Left cardiac atrium (tissue), 4 donors: Measurements from ENCODE around the gene DDX17. TPM values are rescaled to one million over a fixed set of nuclear protein-coding genes. Genes with fewer than 3 reads are reported as not detected.

Experiments used
- ATAC-seq, 2 donors: fragments of 200-7000 bp; cut with Tn5 transposase; one replicate each; pipeline ENCODE4 v1.9.1; 2020; ENCODE audit warnings: mild to moderate bottlenecking in 2 of 2, moderate library complexity in 2 of 2
- DNase-seq: peaks from one replicate; pipeline ENCODE4 v3.0.0-alpha.2; 2020
- intact Hi-C, 2 donors: fragments of 100-400 bp; cut with DNase I; formaldehyde crosslinking; loops; one replicate each; pipeline versions ENCODE4 v1.14.1 to v1.15.1; 2022 to 2023
- total RNA-seq, 2 donors: library from RNA; stranded (reverse); fragmentation: NEBNext Ultra II Directional; extraction: Animal tissue kit (Norgen Biotek cat#: 25700); gene quantifications; one replicate each; pipeline ENCODE4 v1.2.1, GENCODE V29; 2021
- donor health status: DM: no; HTN: yes; CAD: no.
- donor health status: DM: no; HTN: yes; CAD: no; lungs with severe emphysema.
- donor health status: DM: yes; HTN: yes; CAD: no.
- donor health status: Dilated cardiomyopathy.

The DDX17 gene
- total RNA-seq, 2 donors from 2014 or later: 209 to 220 TPM

- no peak for DNase-seq
- no peak for ATAC-seq
- intact Hi-C loops: no loop called here
These were observed 36.8 kb downstream of the DDX17 start for GRCh38 chr22:38469306-38469781.

GRCh38 chr22:38468443-38469305, 37.4 kb downstream of the DDX17 start:
- peak; percentile 10 to 22 for ATAC-seq
- DNase-seq: no peak
- intact Hi-C loops: no loop called here

DNA sequence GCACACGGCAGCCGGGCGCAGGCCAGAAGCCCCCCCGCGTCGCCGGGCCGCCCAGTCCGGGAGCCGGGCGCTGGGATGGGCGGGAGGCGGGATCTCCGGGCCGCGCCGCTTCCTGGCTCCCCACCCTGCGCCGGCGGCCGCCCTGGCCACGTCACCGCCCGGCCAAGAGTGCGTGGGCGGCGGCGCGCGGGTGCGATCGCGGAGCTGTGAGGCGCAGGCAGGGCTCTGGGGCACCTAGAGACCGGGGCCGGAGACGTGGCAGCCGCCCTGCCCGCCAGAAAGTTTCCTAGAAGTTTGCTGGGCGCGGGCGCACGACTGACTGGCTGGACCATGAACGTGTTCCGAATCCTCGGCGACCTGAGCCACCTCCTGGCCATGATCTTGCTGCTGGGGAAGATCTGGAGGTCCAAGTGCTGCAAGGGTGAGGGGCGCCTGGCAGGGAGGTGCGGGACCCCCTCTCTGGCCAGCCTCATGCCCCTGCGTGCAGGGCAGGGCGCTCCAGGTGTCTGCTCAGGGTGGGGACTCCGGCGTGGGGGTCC, 38.1 kb downstream of the DDX17 start, which contains the start of gene KDELR3:
Gene KDELR3 (plus strand): TSS at position 193 of the 539 bp plus-strand sequence. CDS start 138 bp downstream, at position 331.
- ATAC-seq (peak; percentile 88 to 93), DNase-seq (peak; percentile 84)
- intact Hi-C loops: no loop called here

- DNase-seq (peak; percentile 35), ATAC-seq (peak in 1 of 2 donors; percentile 13)
- intact Hi-C loops: no loop called here
These were observed 38.6 kb downstream of the DDX17 start for GRCh38 chr22:38467438-38467903.

GRCh38 chr22:38465673-38466490, 40.2 kb downstream of the DDX17 start:
- ATAC-seq (no peak), DNase-seq (peak; percentile 15)
- intact Hi-C loops: no loop called here

DNA sequence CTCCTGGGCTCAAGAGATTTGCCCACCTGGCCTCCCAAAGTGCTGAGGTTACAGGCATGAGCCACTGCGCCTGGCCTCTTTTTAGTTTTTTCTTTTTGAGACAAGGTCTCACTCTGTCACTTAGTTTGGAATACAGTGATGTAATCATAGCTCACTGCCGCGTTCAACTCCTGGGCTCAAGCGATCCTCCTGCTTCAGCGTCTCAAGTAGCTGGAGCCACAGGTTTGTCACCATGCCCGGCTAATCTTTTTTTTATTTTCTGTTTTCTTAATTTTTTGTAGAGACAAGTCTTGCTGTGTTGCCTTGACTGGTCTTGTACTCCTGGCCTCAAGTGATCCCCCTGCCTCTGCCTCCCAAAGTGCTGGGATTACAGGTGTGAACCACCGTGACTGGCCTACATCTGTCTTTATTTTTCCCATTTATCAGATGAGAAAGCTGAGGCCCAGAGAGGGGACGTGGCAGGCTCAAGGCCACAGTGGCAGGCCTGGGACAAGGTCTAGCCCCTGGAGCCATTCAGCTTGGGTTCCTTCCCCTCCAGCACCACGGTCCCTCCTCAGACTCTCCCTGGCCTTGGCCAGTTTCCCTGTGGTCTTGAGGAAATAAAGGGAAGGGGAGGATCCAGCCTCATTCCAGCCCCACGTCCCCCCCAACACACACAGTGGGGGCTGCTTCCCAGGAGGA, 41.0 kb downstream of the DDX17 start:
- intact Hi-C loops: no loop called here
- no peak for ATAC-seq
- DNase-seq: peak; percentile 14

DNA sequence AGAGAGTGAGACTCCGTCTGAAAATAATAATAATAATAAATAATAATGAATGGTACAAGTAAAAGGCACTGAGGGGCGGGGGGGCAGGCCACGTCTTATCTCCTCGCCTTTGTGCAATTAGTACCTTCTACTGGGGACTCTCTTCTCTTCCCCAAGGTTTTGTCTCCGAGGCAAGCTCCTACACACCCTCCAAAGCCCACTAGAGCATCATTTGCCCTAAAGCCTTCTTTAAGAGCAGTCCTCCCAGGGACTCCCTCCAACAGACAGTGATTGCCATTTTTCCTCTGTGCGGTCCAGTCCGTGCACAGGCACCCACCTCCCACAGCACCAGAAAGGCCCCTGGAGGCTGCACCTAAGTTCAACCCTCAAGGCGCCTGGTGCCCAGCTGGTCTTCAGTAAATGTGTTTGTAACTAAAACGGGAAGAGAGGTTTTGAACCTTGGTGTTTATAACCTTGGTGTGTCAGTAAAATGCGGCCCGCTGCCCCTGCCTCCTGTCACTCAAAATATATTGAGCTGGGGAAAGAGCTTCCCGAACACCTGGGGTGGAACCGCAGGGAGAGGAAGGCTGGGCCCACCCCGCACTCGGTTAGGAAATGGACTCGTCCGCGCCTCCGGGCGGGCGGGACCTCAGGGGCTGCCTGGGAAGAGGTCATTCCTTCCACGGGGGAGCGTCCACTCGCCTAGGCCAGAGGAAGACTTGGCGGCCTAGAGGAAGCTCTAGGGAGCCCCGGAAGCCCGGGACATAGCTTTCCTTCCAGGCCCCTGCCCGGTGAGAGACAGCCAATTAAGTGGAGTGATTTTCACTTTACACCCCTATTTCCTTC, 42.9 kb downstream of the DDX17 start:
- intact Hi-C loops: no loop called here
- ATAC-seq: peak; percentile 60 to 71
- peak; percentile 67 for DNase-seq

DNA sequence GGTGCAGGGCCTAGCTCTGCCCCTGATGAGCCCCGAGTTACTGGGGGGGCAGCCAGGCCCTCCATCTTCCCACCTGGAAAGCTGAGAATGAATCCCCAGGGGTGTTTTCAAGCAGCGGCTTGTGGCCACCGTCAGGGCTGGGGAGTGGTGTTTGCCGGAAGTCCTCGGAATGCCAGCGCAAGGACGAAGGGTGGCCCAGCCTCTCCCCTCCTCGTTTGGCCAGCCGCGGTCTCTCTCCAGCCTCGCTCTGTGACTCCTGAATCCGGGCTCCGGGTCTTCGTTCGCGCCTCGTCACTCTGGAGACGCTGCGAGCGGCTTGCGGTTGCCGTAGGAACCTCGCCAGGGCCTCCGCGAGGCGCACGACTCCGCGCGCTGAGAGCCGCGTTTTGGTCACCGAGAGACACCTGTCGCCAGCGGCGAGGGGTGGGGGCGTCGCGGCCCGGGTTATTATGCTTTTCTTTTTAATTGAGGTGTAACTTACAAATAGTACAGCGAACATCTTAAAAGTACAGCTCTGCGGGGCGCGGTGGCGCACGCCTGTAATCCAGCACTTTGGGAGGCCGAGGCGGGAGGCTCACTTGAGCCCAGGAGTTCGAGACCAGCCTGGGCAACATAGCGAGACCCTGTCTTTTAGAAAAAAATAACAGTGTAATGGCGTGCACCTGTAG, 44.6 kb downstream of the DDX17 start:
- ATAC-seq (peak; percentile 79 to 81), DNase-seq (peak; percentile 87)
- intact Hi-C loops: no loop called here

DNA sequence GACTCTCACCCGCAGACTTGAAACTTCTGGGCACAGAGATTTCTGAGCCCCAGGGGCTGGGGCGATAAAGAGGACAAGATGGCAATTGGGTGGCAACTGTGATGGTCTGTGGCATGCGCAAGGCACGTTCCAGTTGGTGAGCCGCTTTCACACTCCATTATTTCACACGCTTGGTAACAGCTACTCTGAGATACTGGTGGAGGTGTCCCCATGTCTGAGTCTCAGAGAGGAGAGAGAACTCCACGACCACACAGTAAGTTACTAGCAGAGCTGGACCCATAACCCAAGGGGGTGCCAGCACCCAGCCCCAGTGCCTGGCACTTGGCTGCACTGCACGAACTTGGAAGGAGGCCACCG, 45.1 kb downstream of the DDX17 start:
- peak; percentile 6 to 10 for ATAC-seq
- intact Hi-C loops: no loop called here
- DNase-seq: no peak

- DNase-seq (no peak), ATAC-seq (no peak)
- intact Hi-C loops: no loop called here
These were observed 45.7 kb downstream of the DDX17 start for GRCh38 chr22:38460426-38460840.

GRCh38 chr22:38456841-38457699, 49.0 kb downstream of the DDX17 start:
- intact Hi-C loops: loop anchor here in 1 of 2 donors (5.0 kb wide), 1 partner anchor 45 kb away; no protein-coding TSS in a partner anchor
- ATAC-seq: no peak
- peak; percentile 56 for DNase-seq

GRCh38 chr22:38456272-38456835, 49.8 kb downstream of the DDX17 start:
- intact Hi-C loops: loop anchor here in 1 of 2 donors (5.0 kb wide), 1 partner anchor 44 kb away; no protein-coding TSS in a partner anchor

DNA sequence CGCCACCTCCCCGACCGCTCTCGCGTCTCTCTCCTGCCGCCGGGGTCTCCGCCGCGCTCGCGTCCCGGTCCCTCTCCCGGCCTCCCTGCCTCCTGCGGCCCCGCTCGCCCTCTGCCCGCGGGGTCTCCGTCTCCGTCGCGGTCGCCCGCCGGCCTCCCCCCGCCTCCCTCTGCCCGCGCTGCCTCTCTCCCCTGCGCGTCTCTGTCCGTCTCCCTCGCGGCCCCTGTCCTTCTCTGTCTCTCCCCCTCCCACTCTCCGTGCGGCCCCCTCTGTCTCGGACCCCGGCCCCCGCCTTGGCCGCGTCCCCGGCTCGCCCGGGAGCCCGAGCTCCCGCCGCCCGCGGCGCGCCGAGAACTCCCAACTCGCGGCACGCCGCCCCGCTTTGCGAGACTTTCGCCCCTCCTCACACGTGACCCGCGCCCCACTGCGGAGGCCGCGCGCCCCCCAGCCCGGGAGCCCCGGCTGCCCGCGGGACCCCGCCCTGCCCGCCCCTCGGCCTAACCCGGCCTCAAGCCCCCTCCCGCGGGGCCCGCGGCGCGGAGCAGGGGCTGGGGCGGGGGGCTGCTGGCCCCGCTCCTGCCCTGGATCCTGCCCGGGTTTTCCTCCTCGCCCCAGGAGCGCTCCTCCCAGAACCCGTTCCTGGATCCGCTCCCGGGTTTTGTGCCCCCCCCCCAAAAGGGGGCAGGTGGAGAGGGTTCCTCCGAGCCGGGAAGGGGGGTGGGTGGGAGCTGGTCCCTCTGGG, 50.4 kb downstream of the DDX17 start:
- intact Hi-C loops: loop anchor here in 1 of 2 donors (5.0 kb wide), 1 partner anchor 43 kb away; no protein-coding TSS in a partner anchor

More at GRCh38 chr22:38456272-38456835, 49.8 kb downstream of the DDX17 start:
- DNase-seq (no peak), ATAC-seq (no peak)

GRCh38 chr22:38455076-38455529, 51.0 kb downstream of the DDX17 start, which contains the start of gene KCNJ4:
Gene KCNJ4, minus strand, starts transcription at chr22:38455199. Its CDS starts 27,067 bp downstream, at chr22:38428132.
- DNase-seq (no peak), ATAC-seq (no peak)
- intact Hi-C loops: loop anchor here in 1 of 2 donors (5.0 kb wide), 1 partner anchor 43 kb away; no protein-coding TSS in a partner anchor

More for the DNA sequence above, 50.4 kb downstream of the DDX17 start:
- ATAC-seq (peak; percentile 1 to 8), DNase-seq (peak; percentile 50)
